Panc1 (cell line): ENCODE measurements around the gene WDR82. TPM values are rescaled to one million over a fixed set of nuclear protein-coding genes. Genes with fewer than 3 reads are reported as not detected.

ENCODE experiments used
- ATAC-seq: fragments of 200-7000 bp; cut with Tn5 transposase; 2 replicates; pipeline ENCODE4 v1.9.1; 2020; ENCODE audit warnings: mild to moderate bottlenecking, moderate library complexity
- BruUV-seq: library from RNA; stranded (reverse); fragments of 400-500 nt; replicated peaks from 2 replicates; lab custom pipeline; 2021; lab: Mats Ljungman, UMichigan
- CTCF ChIA-PET: fragments of 300-600 bp; sonication (Branson Sonifier 250); formaldehyde crosslinking; loops from one replicate; lab custom pipeline; 2022; ENCODE audit warnings: antibody characterized with exemption; lab: Charles Lee
- POLR2A ChIA-PET: fragments of 300-600 bp; sonication (Branson Sonifier 250); formaldehyde crosslinking; loops from one replicate; lab custom pipeline; 2022; ENCODE audit warnings: antibody characterized with exemption; lab: Charles Lee
- DNase-seq: peaks from one replicate; pipeline ENCODE4 v3.0.0-alpha.2; 2010; ENCODE audit warnings: low read depth, low spot score
- H3K27ac ChIP-seq: 2 replicates; pipeline ENCODE4 v1.5.1; 2011; ENCODE audit warnings: mild to moderate bottlenecking, low read length, inconsistent platforms
- H3K27me3 ChIP-seq: fragments of 200-500 bp; sonication (Bioruptor generic); 2 replicates; pipeline ENCODE4 v1.6.0; 2014; ENCODE audit warnings: low read length, inconsistent platforms; ENCODE audit not compliant: control insufficient read depth, insufficient read depth
- H3K36me3 ChIP-seq: fragments of 200-500 bp; sonication (Bioruptor generic); 2 replicates; pipeline ENCODE4 v1.5.1; 2014; ENCODE audit warnings: inconsistent platforms, mild to moderate bottlenecking, low read length, moderate library complexity; ENCODE audit not compliant: control insufficient read depth, insufficient read depth
- H3K4me1 ChIP-seq: 2 replicates; pipeline ENCODE4 v1.5.1; 2011; ENCODE audit warnings: inconsistent platforms, mild to moderate bottlenecking, low read length, moderate library complexity; ENCODE audit not compliant: control insufficient read depth, insufficient read depth
- H3K4me3 ChIP-seq, 2 experiments: 2 replicates each; pipeline ENCODE4 v1.5.1; 2011 to 2012; ENCODE audit warnings: low read depth in 2 of 2, low read length in 2 of 2, mild to moderate bottlenecking in 2 of 2, inconsistent platforms in 1 of 2, moderate library complexity in 1 of 2
- H3K9me3 ChIP-seq: fragments of 200-500 bp; sonication (Bioruptor generic); 2 replicates; pipeline ENCODE4 v1.5.1; 2014; ENCODE audit warnings: low read depth, mild to moderate bottlenecking, inconsistent platforms, low read length, moderate library complexity; ENCODE audit not compliant: control insufficient read depth, insufficient read depth
- POLR2AphosphoS5 ChIP-seq: IDR thresholded peaks from 2 replicates; pipeline ENCODE4 v1.6.1; 2012; ENCODE audit warnings: mild to moderate bottlenecking, low read depth, low read length, moderate library complexity
- SIN3A ChIP-seq: IDR thresholded peaks from 2 replicates; pipeline ENCODE4 v1.6.1; 2012; ENCODE audit warnings: low read depth, mild to moderate bottlenecking, low read length, moderate library complexity, borderline replicate concordance; ENCODE audit not compliant: insufficient read depth
- TCF7L2 ChIP-seq: IDR thresholded peaks from 2 replicates; pipeline ENCODE4 v1.6.1; 2011; ENCODE audit warnings: mild to moderate bottlenecking, low read depth, low read length, inconsistent platforms
- in situ Hi-C: cut with HindIII; loops from 2 replicates; pipeline ENCODE4 v1.10.0; 2016; ENCODE audit warnings: low sequenced_read_pairs, low pct_unique_long_range_greater_than_20kb
- intact Hi-C: fragments of 100-400 bp; cut with micrococcal nuclease; formaldehyde crosslinking; loops from one replicate; pipeline ENCODE4 v1.10.0; 2022; ENCODE audit not compliant: unreplicated experiment
- total RNA-seq: library from RNA; stranded (reverse); gene quantifications from one replicate; pipeline ENCODE4 v1.2.1, GENCODE V29; 2021; ENCODE audit not compliant: unreplicated experiment
- TF ChIP-seq, protein P1 (sequence below): fragments of 450-650 bp; IDR thresholded peaks from 2 replicates; pipeline ENCODE4 v1.5.1; 2017; ENCODE audit warnings: mild to moderate bottlenecking
- TF ChIP-seq, protein P2 (sequence below), 2 experiments: IDR thresholded peaks; 2 replicates each; pipeline ENCODE4 v1.6.1; 2011 to 2012; ENCODE audit warnings: low read depth in 2 of 2, control low read depth in 1 of 2, low read length in 1 of 2, mild to moderate bottlenecking in 1 of 2, moderate library complexity in 1 of 2; ENCODE audit not compliant: insufficient read depth in 1 of 2

Gene WDR82
- total RNA-seq, 1 experiment from 2014 or later: 57.9 TPM

DNA sequence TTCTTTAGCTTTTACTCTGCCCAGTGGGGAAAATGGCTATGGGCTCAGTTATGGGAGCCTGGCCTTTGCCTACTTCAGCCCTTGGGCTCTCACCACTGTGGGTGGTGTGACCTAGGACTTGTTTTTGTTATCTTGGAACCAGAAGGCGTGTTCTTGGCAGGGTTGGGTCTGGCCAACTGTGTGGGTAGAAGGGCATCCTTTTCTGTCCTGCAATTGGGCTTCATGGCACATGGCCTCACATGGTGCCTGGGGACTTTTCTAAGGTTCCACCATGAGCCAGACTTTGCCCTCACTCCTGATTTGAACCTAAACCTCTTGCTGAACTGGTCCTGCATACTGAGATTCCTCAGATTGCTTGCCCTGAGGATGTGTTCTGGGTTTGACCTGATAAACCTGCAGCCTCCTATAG is 10.9 kb upstream of the WDR82 start:
- intact Hi-C loops (no loop called here), in situ Hi-C loops (no loop called here)
- peaks cover 3% of the 10 kb centered on the region; the same call in 1 of the 2 replicates for H3K4me1 ChIP-seq
- ATAC-seq (no peak), DNase-seq (no peak)
- H3K27ac ChIP-seq: no peak overlapping the region; the same call in 1 of the 2 replicates
- H3K27me3 ChIP-seq: no peaks in the 10 kb centered on the region
- no TSS peak for BruUV-seq
- POLR2A ChIA-PET: no interaction called here
- no peak for TF ChIP-seq SIN3A
- TF ChIP-seq TCF7L2: no peak
- TF ChIP-seq, protein P1, sequence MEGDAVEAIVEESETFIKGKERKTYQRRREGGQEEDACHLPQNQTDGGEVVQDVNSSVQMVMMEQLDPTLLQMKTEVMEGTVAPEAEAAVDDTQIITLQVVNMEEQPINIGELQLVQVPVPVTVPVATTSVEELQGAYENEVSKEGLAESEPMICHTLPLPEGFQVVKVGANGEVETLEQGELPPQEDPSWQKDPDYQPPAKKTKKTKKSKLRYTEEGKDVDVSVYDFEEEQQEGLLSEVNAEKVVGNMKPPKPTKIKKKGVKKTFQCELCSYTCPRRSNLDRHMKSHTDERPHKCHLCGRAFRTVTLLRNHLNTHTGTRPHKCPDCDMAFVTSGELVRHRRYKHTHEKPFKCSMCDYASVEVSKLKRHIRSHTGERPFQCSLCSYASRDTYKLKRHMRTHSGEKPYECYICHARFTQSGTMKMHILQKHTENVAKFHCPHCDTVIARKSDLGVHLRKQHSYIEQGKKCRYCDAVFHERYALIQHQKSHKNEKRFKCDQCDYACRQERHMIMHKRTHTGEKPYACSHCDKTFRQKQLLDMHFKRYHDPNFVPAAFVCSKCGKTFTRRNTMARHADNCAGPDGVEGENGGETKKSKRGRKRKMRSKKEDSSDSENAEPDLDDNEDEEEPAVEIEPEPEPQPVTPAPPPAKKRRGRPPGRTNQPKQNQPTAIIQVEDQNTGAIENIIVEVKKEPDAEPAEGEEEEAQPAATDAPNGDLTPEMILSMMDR: no peak
- TF ChIP-seq POLR2AphosphoS5: no peak
- TF ChIP-seq, protein P2, sequence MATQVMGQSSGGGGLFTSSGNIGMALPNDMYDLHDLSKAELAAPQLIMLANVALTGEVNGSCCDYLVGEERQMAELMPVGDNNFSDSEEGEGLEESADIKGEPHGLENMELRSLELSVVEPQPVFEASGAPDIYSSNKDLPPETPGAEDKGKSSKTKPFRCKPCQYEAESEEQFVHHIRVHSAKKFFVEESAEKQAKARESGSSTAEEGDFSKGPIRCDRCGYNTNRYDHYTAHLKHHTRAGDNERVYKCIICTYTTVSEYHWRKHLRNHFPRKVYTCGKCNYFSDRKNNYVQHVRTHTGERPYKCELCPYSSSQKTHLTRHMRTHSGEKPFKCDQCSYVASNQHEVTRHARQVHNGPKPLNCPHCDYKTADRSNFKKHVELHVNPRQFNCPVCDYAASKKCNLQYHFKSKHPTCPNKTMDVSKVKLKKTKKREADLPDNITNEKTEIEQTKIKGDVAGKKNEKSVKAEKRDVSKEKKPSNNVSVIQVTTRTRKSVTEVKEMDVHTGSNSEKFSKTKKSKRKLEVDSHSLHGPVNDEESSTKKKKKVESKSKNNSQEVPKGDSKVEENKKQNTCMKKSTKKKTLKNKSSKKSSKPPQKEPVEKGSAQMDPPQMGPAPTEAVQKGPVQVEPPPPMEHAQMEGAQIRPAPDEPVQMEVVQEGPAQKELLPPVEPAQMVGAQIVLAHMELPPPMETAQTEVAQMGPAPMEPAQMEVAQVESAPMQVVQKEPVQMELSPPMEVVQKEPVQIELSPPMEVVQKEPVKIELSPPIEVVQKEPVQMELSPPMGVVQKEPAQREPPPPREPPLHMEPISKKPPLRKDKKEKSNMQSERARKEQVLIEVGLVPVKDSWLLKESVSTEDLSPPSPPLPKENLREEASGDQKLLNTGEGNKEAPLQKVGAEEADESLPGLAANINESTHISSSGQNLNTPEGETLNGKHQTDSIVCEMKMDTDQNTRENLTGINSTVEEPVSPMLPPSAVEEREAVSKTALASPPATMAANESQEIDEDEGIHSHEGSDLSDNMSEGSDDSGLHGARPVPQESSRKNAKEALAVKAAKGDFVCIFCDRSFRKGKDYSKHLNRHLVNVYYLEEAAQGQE (IDR thresholded peaks at IDR 0.05; ENCODE audit: insufficient read depth in 1 of 2, low read depth in 2 of 2, low read length in 1 of 2): no peak
- no peaks in the 10 kb centered on the region for H3K9me3 ChIP-seq
- CTCF ChIA-PET: interaction anchor here (0.7 kb wide), 1 partner anchor 95 kb away, joined by 3 read pairs; no protein-coding TSS in a partner anchor
- H3K4me3 ChIP-seq: no peak overlapping the region
- no peaks in the 10 kb centered on the region for H3K36me3 ChIP-seq

DNA sequence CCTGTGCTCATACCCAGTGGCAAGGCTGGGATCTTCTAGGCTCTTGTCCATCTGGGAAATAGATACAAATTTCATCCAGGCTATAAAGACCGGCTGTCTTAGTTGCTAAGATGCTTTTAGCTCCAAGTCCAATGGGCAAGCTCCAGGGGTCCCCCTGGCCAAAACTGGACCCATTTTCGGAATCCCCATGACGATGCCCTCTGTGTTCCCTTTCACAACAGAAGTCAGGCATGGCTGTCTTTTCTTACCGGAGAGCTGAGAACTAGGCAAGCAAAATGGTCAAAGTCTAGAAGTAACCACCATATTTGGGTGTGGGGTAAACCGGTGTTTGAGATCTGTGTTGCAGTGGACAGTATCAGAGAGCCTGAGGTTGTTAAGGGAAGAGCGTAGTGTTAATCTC is 10.2 kb upstream of the WDR82 start:
- no peaks in the 10 kb centered on the region for H3K36me3 ChIP-seq
- H3K27me3 ChIP-seq: no peaks in the 10 kb centered on the region
- CTCF ChIA-PET: interaction anchor here (1.0 kb wide), 1 partner anchor 9 kb away, joined by 4 read pairs; no protein-coding TSS in a partner anchor
- TF ChIP-seq, protein P1: no peak
- TF ChIP-seq POLR2AphosphoS5: no peak
- TF ChIP-seq, protein P2 (IDR thresholded peaks at IDR 0.05; ENCODE audit: insufficient read depth in 1 of 2, low read depth in 2 of 2, low read length in 1 of 2): no peak
- no peaks in the 10 kb centered on the region for H3K9me3 ChIP-seq
- BruUV-seq: no TSS peak
- POLR2A ChIA-PET: no interaction called here
- intact Hi-C loops (no loop called here), in situ Hi-C loops (no loop called here)
- H3K4me3 ChIP-seq: peak overlapping the region; percentile 70 to 78
- peak overlapping the region; percentile 96 for H3K27ac ChIP-seq
- DNase-seq (no peak), ATAC-seq (no peak)
- peaks cover 4% of the 10 kb centered on the region; the same call in 1 of the 2 replicates for H3K4me1 ChIP-seq
